Neuronal stem cell (in vitro differentiated cells): Measurements from ENCODE around the gene UGT1A10.
"Not testable (repeated sequence)": the region's sequence is repeated elsewhere in the genome, so short reads cannot be mapped to it uniquely, and the experiment has no call there.

Experiments used
- DNase-seq: peaks from one replicate; pipeline ENCODE4 v3.0.0-alpha.2; 2013; ENCODE audit warnings: low spot score
- H2AFZ ChIP-seq: one replicate; pipeline ENCODE4 v1.6.1; 2013; ENCODE audit warnings: mild to moderate bottlenecking, low read length, inconsistent platforms
- H2AK5ac ChIP-seq: 2 replicates; pipeline ENCODE4 v1.6.1; 2013; ENCODE audit warnings: low read depth, mild to moderate bottlenecking, inconsistent platforms, low read length, moderate library complexity, mixed read lengths
- H2BK120ac ChIP-seq: 2 replicates; pipeline ENCODE4 v1.6.1; 2013; ENCODE audit warnings: low read depth, mild to moderate bottlenecking, inconsistent platforms, low read length, moderate library complexity, mixed read lengths
- H2BK12ac ChIP-seq: one replicate; pipeline ENCODE4 v1.6.1; 2013; ENCODE audit warnings: low read length, inconsistent platforms
- H2BK15ac ChIP-seq: 2 replicates; pipeline ENCODE4 v1.6.1; 2013; ENCODE audit warnings: mild to moderate bottlenecking, low read length, inconsistent platforms, mixed read lengths
- H2BK5ac ChIP-seq: one replicate; pipeline ENCODE4 v1.6.1; 2013; ENCODE audit warnings: inconsistent platforms, mild to moderate bottlenecking, low read length, moderate library complexity
- H3K14ac ChIP-seq: one replicate; pipeline ENCODE4 v1.6.1; 2013; ENCODE audit warnings: low read length, inconsistent platforms
- H3K18ac ChIP-seq: 2 replicates; pipeline ENCODE4 v1.6.1; 2013; ENCODE audit warnings: low read length, inconsistent platforms
- H3K23ac ChIP-seq: 2 replicates; pipeline ENCODE4 v1.6.1; 2013; ENCODE audit warnings: low read depth, mild to moderate bottlenecking, mixed read lengths, low read length, inconsistent platforms; ENCODE audit not compliant: poor library complexity
- H3K27ac ChIP-seq: replicated peaks from 3 replicates; pipeline ENCODE4 v1.5.1; 2013; ENCODE audit warnings: low read length, inconsistent platforms
- H3K27me3 ChIP-seq, 3 experiments: 2 replicates each; pipeline ENCODE4 v1.6.1; 2013; ENCODE audit warnings: low read length in 3 of 3, mild to moderate bottlenecking in 2 of 3, inconsistent platforms in 1 of 3, low read depth in 1 of 3, mixed read lengths in 1 of 3, moderate library complexity in 1 of 3; ENCODE audit not compliant: control insufficient read depth in 3 of 3, insufficient read depth in 3 of 3
- H3K36me3 ChIP-seq, 2 donors: replicated peaks in 1 of 2; 2 replicates each; pipeline ENCODE4 v1.6.1; 2013; ENCODE audit warnings: low read length in 2 of 2; ENCODE audit not compliant: control insufficient read depth in 2 of 2, insufficient read depth in 2 of 2
- H3K4ac ChIP-seq: 2 replicates; pipeline ENCODE4 v1.6.1; 2013; ENCODE audit warnings: inconsistent platforms, mild to moderate bottlenecking, low read length, moderate library complexity
- H3K4me1 ChIP-seq, 2 donors: 1 replicate in 1 of 2; 2 replicates in 1 of 2; pipeline ENCODE4 v1.6.1; 2013; ENCODE audit warnings: low read length in 2 of 2, low read depth in 1 of 2; ENCODE audit not compliant: control insufficient read depth in 2 of 2, insufficient read depth in 1 of 2
- H3K4me2 ChIP-seq: one replicate; pipeline ENCODE4 v1.6.1; 2013; ENCODE audit warnings: mild to moderate bottlenecking, low read length, inconsistent platforms; ENCODE audit not compliant: insufficient read depth, poor library complexity, severe bottlenecking
- H3K4me3 ChIP-seq, 2 donors: 2 replicates each; pipeline ENCODE4 v1.5.1; 2013; ENCODE audit warnings: low read length in 2 of 2, mild to moderate bottlenecking in 2 of 2, inconsistent platforms in 1 of 2, moderate library complexity in 1 of 2
- H3K79me1 ChIP-seq: one replicate; pipeline ENCODE4 v1.6.1; 2013; ENCODE audit warnings: low read depth, mild to moderate bottlenecking, inconsistent platforms, low read length, moderate library complexity
- H3K9ac ChIP-seq: one replicate; pipeline ENCODE4 v1.6.1; 2013; ENCODE audit warnings: mild to moderate bottlenecking, low read depth, low read length, inconsistent platforms; ENCODE audit not compliant: poor library complexity
- H3K9me3 ChIP-seq, 2 donors: replicated peaks in 1 of 2; 2 replicates each; pipeline versions ENCODE3 to v1.6.1; 2013; ENCODE audit warnings: low read length in 2 of 2, mild to moderate bottlenecking in 2 of 2, inconsistent platforms in 1 of 2, low read depth in 1 of 2, mixed read lengths in 1 of 2, moderate library complexity in 1 of 2; ENCODE audit not compliant: control insufficient read depth in 2 of 2, insufficient read depth in 1 of 2
- H4K8ac ChIP-seq: one replicate; pipeline ENCODE4 v1.6.1; 2013; ENCODE audit warnings: low read depth, mild to moderate bottlenecking, inconsistent platforms, low read length, moderate library complexity
- H4K91ac ChIP-seq: one replicate; pipeline ENCODE4 v1.6.1; 2013; ENCODE audit warnings: low read length, low read depth, mild to moderate bottlenecking, inconsistent platforms; ENCODE audit not compliant: poor library complexity
- WGBS, 2 donors: extraction: QIAGEN DNeasy Blood & Tissue Kit; methylation state at CpG; one replicate each; pipeline ENCODE4 v1.1.7; 2013; ENCODE audit warnings: missing lambda C conversion rate in 2 of 2, mixed read lengths in 1 of 2; ENCODE audit not compliant: insufficient read length in 2 of 2, insufficient replicate concordance in 1 of 2; ENCODE audit errors: extremely low coverage in 2 of 2; 5-methylcytosine and 5-hydroxymethylcytosine counted together

The UGT1A10 gene

DNA sequence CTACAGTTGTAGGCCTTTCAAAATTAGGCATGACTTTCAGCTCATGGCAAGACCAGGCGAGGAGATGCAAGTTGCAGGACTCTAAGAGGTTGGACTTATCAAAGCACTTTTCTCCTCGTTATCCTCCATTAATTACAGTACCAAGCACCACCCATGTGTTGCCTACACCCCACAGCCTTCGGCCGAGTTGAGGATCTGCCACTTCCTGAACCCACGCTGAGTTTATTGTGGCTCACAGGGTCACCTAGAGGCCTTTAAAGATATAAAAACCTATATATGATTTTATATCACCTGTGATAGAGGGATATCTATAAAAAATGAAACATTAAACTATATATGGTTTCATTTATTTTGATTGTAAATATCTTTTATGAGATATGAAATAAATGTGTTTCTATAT is 2.6 kb downstream of the UGT1A10 start:
- H4K91ac ChIP-seq = no peak overlapping the region
- no peak overlapping the region for H2BK120ac ChIP-seq
- no peak overlapping the region for H3K9ac ChIP-seq
- H3K36me3 ChIP-seq = no peaks in the 10 kb centered on the region
- H3K4me1 ChIP-seq = no peaks in the 10 kb centered on the region
- WGBS, 2 donors = no CpG with 5 or more reads among the region's 5 CpGs
- H4K8ac ChIP-seq = no peak overlapping the region
- H3K23ac ChIP-seq = no peak overlapping the region
- H3K27me3 ChIP-seq = no peaks in the 10 kb centered on the region
- no peak overlapping the region for H2BK5ac ChIP-seq
- no peak overlapping the region for H3K27ac ChIP-seq
- DNase-seq = no peak
- H3K18ac ChIP-seq = no peak overlapping the region
- H2BK12ac ChIP-seq = no peak overlapping the region
- no peak overlapping the region for H3K4ac ChIP-seq
- H3K79me1 ChIP-seq = no peaks in the 10 kb centered on the region
- H3K9me3 ChIP-seq = peaks cover 0 to under 1% of the 10 kb centered on the region in 2 donors
- H3K4me3 ChIP-seq = no peak overlapping the region
- no peak overlapping the region for H2AFZ ChIP-seq
- no peak overlapping the region for H2BK15ac ChIP-seq
- H3K14ac ChIP-seq = peak overlapping the region; percentile 82
- H3K4me2 ChIP-seq = no peak overlapping the region
- H2AK5ac ChIP-seq = no peak overlapping the region

DNA sequence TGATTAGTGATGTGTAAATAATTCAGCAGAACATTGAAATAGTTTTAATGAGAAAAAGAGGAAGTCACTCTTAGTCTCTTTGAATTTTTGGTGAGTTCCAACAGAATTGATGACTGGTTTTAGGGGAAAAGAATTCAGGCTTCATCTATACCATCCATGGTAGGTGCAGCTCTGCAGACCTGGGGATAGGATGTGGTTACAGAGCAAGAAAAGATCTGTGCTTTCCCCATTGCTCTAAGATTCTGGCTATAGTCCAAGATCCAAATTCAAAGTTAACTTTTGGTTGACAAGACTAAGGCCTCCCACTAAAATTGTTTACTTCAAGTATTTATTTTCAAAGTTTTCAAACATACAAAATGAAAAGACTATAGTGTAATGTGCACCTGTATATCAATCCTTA is 3.6 kb downstream of the UGT1A10 start:
- H2AFZ ChIP-seq = no peak overlapping the region
- H4K91ac ChIP-seq = no peak overlapping the region

DNA sequence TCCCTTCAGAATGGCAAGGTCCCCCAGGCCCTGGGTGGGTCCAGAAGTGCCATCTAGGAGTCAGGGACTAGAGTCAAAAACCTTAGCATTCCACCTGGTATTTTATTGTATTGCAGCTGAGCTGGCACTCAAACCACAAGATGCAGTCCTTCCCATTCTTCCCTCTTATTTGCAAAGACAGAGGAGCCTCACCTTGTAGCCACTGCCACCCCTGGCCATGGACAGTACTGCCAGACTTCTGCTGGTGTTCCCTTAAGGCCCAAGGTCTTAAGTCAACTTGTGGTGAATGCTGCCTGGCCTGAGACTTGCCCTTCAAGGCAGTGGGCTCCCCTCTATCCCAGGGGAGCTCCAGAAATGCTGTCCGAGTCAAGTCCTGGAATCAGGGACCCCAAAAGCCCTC is 6.9 kb downstream of the UGT1A10 start:
- Histone ChIP-seq H3K4me3 (no peak overlapping the region), H3K18ac (no peak overlapping the region), H4K91ac (no peak overlapping the region), H3K4me2 (no peak overlapping the region), H3K4me1 (no peaks in the 10 kb centered on the region), H4K8ac (no peak overlapping the region), H3K36me3 (no peaks in the 10 kb centered on the region), H3K9ac (no peak overlapping the region), H2AK5ac (no peak overlapping the region), H3K27ac (no peak overlapping the region), H2BK5ac (no peak overlapping the region), H3K23ac (no peak overlapping the region), H3K27me3 (no peaks in the 10 kb centered on the region), H2BK15ac (no peak overlapping the region), H3K9me3 (peaks cover 3 to 8% of the 10 kb centered on the region in 2 donors), H2BK12ac (no peak overlapping the region), H3K14ac (no peak overlapping the region), H2BK120ac (no peak overlapping the region), H3K79me1 (no peaks in the 10 kb centered on the region), H2AFZ (no peak overlapping the region), H3K4ac (no peak overlapping the region)
- WGBS, 2 donors = no CpG with 5 or more reads among the region's 1 CpG
- DNase-seq = no peak

More for the DNA sequence above, 3.6 kb downstream of the UGT1A10 start:
- no peak overlapping the region for H3K4me2 ChIP-seq
- H3K27me3 ChIP-seq = no peaks in the 10 kb centered on the region
- H3K18ac ChIP-seq = no peak overlapping the region
- H3K36me3 ChIP-seq = no peaks in the 10 kb centered on the region
- no peak for DNase-seq
- no peak overlapping the region for H2BK12ac ChIP-seq
- H3K23ac ChIP-seq = no peak overlapping the region
- no peak overlapping the region for H3K9ac ChIP-seq
- no peak overlapping the region for H3K4ac ChIP-seq
- no peak overlapping the region for H3K14ac ChIP-seq
- no peak overlapping the region for H3K27ac ChIP-seq
- no peaks in the 10 kb centered on the region for H3K79me1 ChIP-seq
- H2BK120ac ChIP-seq = no peak overlapping the region
- no peak overlapping the region for H2BK15ac ChIP-seq
- no peak overlapping the region for H2BK5ac ChIP-seq
- no peak overlapping the region for H2AK5ac ChIP-seq
- H3K9me3 ChIP-seq = peaks cover 0 to 2% of the 10 kb centered on the region in 2 donors
- no peak overlapping the region for H4K8ac ChIP-seq
- H3K4me1 ChIP-seq = no peaks in the 10 kb centered on the region
- no peak overlapping the region for H3K4me3 ChIP-seq

- not testable (repeated sequence) for DNase-seq, H3K27ac ChIP-seq, H3K4me3 ChIP-seq, H3K4ac ChIP-seq, H3K4me2 ChIP-seq, H3K36me3 ChIP-seq, H3K27me3 ChIP-seq, H4K8ac ChIP-seq, H3K9me3 ChIP-seq, H2BK12ac ChIP-seq, H2BK15ac ChIP-seq, H3K23ac ChIP-seq, H2BK120ac ChIP-seq, H3K9ac ChIP-seq, H3K4me1 ChIP-seq, H3K79me1 ChIP-seq, H2BK5ac ChIP-seq, H4K91ac ChIP-seq, H3K18ac ChIP-seq, H2AFZ ChIP-seq, H3K14ac ChIP-seq, H2AK5ac ChIP-seq
- no CpG with 5 or more reads among the region's 3 CpGs for WGBS, 2 donors
Measured at GRCh38 chr2:233646033-233646432, 9.8 kb downstream of the UGT1A10 start.
